Tibial artery (tissue), 4 donors: ENCODE data around the gene SLC12A8.

Source experiments
- DNase-seq, 2 donors: peaks; one replicate each; pipeline ENCODE4 v3.0.0-alpha.2; 2019
- H3K27ac ChIP-seq, 2 donors: fragments of 200-600 bp; sonication (generic) in 1 of 2; 1 replicate in 1 of 2; 2 replicates in 1 of 2; pipeline ENCODE4 v1.5.1; 2018 to 2019; ENCODE audit warnings: mild to moderate bottlenecking in 1 of 2
- H3K27me3 ChIP-seq, 2 donors: fragments of 200-600 bp; sonication (generic) in 1 of 2; one replicate each; pipeline versions ENCODE4 v1.5.1 to v1.6.0; 2016 to 2019
- H3K36me3 ChIP-seq, 3 donors: fragments of 200-600 bp; sonication (generic) in 2 of 3; one replicate each; pipeline ENCODE4 v1.5.1; 2016 to 2019; ENCODE audit warnings: mild to moderate bottlenecking in 2 of 3
- H3K4me1 ChIP-seq, 4 donors: fragments of 200-600 bp; sonication (generic) in 2 of 4; 1 replicate in 3 of 4; 2 replicates in 1 of 4; pipeline ENCODE4 v1.5.1; 2016 to 2019
- H3K4me3 ChIP-seq, 2 donors: fragments of 200-600 bp; sonication (generic) in 1 of 2; 1 replicate in 1 of 2; 2 replicates in 1 of 2; pipeline ENCODE4 v1.5.1; 2018 to 2019; ENCODE audit warnings: mild to moderate bottlenecking in 2 of 2
- H3K9me3 ChIP-seq, 3 donors: fragments of 200-600 bp; sonication (generic) in 1 of 3; one replicate each; pipeline ENCODE4 v1.5.1; 2016 to 2019
- CTCF ChIP-seq, 2 experiments: fragments of 200-600 bp in 1 of 2; fragments of 450-650 bp in 1 of 2; IDR thresholded peaks; one replicate each; pipeline ENCODE4 v1.5.1; 2017 to 2019; ENCODE audit warnings: antibody characterized with exemption in 2 of 2, mild to moderate bottlenecking in 1 of 2, moderate library complexity in 1 of 2
- intact Hi-C: fragments of 100-400 bp; cut with DNase I; formaldehyde crosslinking; loops from one replicate; pipeline ENCODE4 v1.15.0; 2023; ENCODE audit warnings: low total_unique reads

SLC12A8 gene

DNA sequence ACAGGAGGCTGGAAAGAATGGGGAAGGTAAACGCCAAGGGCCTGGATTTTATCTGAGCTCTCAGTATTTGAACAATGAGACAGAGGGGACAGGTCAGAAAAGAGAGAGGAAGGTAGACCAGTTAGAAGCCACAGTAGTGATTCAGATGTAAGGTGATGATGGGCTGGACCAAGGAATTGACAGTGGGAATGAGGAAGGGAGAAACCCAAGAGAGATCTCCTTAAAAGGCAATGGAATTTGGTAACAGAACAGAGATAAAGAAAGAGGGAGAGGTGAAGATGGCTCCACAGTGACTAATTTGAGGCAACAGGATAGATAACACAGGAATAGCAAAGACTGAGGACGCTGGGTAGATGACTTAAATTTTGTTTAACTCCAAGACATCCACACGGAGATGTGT, 145.3 kb downstream of the SLC12A8 start:
- H3K4me1 ChIP-seq = peaks cover 0 to 20% (median 16%) of the 10 kb centered on the region in 4 donors
- H3K4me3 ChIP-seq = no peak overlapping the region
- H3K27ac ChIP-seq = no peak overlapping the region
- H3K36me3 ChIP-seq = no peaks in the 10 kb centered on the region
- H3K27me3 ChIP-seq = no peaks in the 10 kb centered on the region
- H3K9me3 ChIP-seq = no peaks in the 10 kb centered on the region
- no peak for TF ChIP-seq CTCF (IDR thresholded peaks at IDR 0.05)
- no peak for DNase-seq
- intact Hi-C loops = no loop called here

GRCh38 chr3:125062904-125063618, 149.5 kb downstream of the SLC12A8 start:
- Histone ChIP-seq H3K27me3 (no peaks in the 10 kb centered on the region), H3K27ac (peak overlapping the region; percentile 69 to 71), H3K9me3 (no peaks in the 10 kb centered on the region), H3K4me1 (peaks cover 0 to 39% (median 28%) of the 10 kb centered on the region in 4 donors), H3K36me3 (no peaks in the 10 kb centered on the region), H3K4me3 (no peak overlapping the region)
- intact Hi-C loops = no loop called here
- TF ChIP-seq CTCF (IDR thresholded peaks at IDR 0.05) = no peak
- no peak for DNase-seq

- Histone ChIP-seq H3K27me3 (no peaks in the 10 kb centered on the region), H3K36me3 (no peaks in the 10 kb centered on the region), H3K9me3 (no peaks in the 10 kb centered on the region), H3K4me1 (peaks cover 0 to 53% (median 35%) of the 10 kb centered on the region in 4 donors), H3K4me3 (no peak overlapping the region), H3K27ac (peak overlapping the region; percentile 69 to 71)
- no peak for TF ChIP-seq CTCF (IDR thresholded peaks at IDR 0.05)
- intact Hi-C loops = no loop called here
- DNase-seq = no peak
Observed at GRCh38 chr3:125061646-125062045, 150.9 kb downstream of the SLC12A8 start.

- Histone ChIP-seq H3K4me3 (no peak overlapping the region), H3K4me1 (peaks cover 0 to 58% (median 39%) of the 10 kb centered on the region in 4 donors), H3K27ac (peak overlapping the region; percentile 69 to 71), H3K36me3 (no peaks in the 10 kb centered on the region), H3K9me3 (no peaks in the 10 kb centered on the region), H3K27me3 (no peaks in the 10 kb centered on the region)
- TF ChIP-seq CTCF (IDR thresholded peaks at IDR 0.05) = no peak
- peak; percentile 78 to 79 for DNase-seq
- intact Hi-C loops = no loop called here
Observed at GRCh38 chr3:125061170-125061569, 151.4 kb downstream of the SLC12A8 start.

DNA sequence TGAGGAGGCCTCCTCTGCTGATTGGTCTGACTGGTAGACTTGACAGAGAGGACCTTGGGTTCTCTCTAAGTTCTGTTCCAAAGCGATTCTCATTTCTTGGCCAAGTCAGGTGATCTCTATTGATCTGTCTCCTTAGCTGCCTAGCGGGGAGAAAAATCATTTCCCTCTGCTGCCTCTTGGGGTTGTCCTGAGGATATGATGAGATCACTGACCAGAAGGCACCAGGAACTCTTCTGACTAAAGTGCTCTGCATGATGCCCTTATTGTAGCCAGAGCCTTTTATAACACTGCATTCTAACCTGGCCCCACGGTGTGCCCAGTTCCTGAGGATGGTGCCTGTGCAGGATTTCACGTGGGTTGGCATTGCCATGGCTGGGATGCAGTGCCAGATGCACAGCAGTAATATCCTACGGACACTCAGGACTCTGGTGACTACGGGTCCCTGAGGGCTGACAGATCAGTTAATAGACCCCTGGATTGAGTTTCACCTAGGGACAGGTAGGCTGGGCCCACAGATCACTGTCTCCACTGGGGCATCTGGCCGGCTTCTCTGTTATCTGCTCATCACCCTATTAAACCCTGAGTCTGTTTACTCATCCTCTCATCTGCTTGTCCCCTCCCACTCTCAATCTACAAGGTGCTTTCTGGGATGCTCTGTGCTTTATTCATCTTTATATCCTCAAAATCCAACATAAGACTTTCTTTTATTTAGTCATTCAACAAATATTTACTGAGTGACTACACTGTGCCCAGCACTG, 152.9 kb downstream of the SLC12A8 start:
- no peak for TF ChIP-seq CTCF (IDR thresholded peaks at IDR 0.05)
- no peaks in the 10 kb centered on the region for H3K36me3 ChIP-seq
- no peaks in the 10 kb centered on the region for H3K27me3 ChIP-seq
- no peak overlapping the region for H3K27ac ChIP-seq
- DNase-seq = no peak
- H3K9me3 ChIP-seq = no peaks in the 10 kb centered on the region
- H3K4me1 ChIP-seq = peaks cover 0 to 58% (median 40%) of the 10 kb centered on the region in 4 donors
- intact Hi-C loops = loop anchor here (10.0 kb wide), 2 partner anchors 85 to 275 kb away; no protein-coding TSS in a partner anchor
- H3K4me3 ChIP-seq = no peak overlapping the region
